Effector memory CD8-positive, alpha-beta T cell (primary cell): ENCODE measurements around the gene SNX9.
"Not testable (repeated sequence)": the region's sequence is repeated elsewhere in the genome, so short reads cannot be mapped to it uniquely, and the experiment has no call there.

Experiments used
- ATAC-seq: fragments of 150-1000 bp; cut with Tn5 transposase; replicated peaks from 2 replicates; pipeline ENCODE4 v1.10.0; 2021; ENCODE audit warnings: mild to moderate bottlenecking, moderate library complexity
- DNase-seq, 3 experiments: peaks; one replicate each; pipeline ENCODE4 v3.0.0; 2021
- H3K27ac Mint-ChIP-seq, 2 donors: one replicate each; pipeline ENCODE4 v1.8.0; 2022; ENCODE audit warnings: mild to moderate bottlenecking in 2 of 2, mixed read lengths in 2 of 2, moderate library complexity in 2 of 2
- H3K27me3 Mint-ChIP-seq, 2 donors: one replicate each; pipeline ENCODE4 v1.8.0; 2022; ENCODE audit warnings: mixed read lengths in 2 of 2
- H3K36me3 Mint-ChIP-seq: one replicate; pipeline ENCODE4 v1.8.0; 2022; ENCODE audit warnings: mild to moderate bottlenecking, moderate library complexity, mixed read lengths; ENCODE audit not compliant: insufficient read depth
- H3K4me1 Mint-ChIP-seq, 2 donors: one replicate each; pipeline ENCODE4 v1.8.0; 2022; ENCODE audit warnings: low read depth in 2 of 2, mixed read lengths in 2 of 2
- H3K4me3 Mint-ChIP-seq, 2 donors: one replicate each; pipeline ENCODE4 v1.8.0; 2022; ENCODE audit warnings: mild to moderate bottlenecking in 2 of 2, mixed read lengths in 2 of 2, moderate library complexity in 2 of 2
- H3K9me3 Mint-ChIP-seq, 2 donors: one replicate each; pipeline ENCODE4 v1.8.0; 2022; ENCODE audit warnings: mixed read lengths in 2 of 2

The SNX9 gene

DNA sequence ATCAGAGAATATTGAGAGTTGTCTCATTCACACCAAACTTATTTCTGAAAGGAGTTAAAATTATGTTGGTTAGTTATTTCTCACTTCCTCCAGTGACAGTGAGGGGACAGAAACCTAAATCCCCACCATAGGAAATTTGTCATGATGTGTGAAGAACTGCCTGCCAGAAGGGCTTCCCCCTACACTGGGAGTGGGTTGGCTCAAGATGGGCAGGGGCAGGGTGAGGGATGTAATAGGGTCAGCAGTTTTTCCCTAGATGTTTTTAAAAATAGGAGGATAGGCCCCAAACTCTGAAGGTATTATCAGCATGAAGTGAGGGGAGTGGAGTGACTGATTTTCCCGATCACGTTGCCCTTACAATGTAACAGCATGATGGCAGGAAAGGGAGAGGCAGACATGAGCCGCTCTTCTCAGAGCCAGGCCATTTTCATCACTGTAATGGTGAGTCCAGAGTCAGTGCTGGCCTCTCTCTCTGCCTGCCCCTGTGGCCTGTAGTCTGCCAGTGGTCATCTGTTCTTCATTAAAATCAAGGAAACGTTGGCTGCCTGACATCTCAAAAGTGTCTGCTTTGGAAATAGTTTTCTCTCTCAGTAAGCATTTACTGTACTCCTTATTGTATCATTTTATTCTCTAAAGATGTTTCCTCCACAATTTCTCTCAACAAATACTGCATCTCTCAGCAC is 98.8 kb downstream of the SNX9 start:
- Mint-ChIP-seq H3K36me3 (peaks cover 21% of the 10 kb centered on the region), H3K27me3 (no peaks in the 10 kb centered on the region), H3K4me3 (no peak overlapping the region), H3K4me1 (peaks cover 0 to 2% of the 10 kb centered on the region in 2 donors), H3K9me3 (no peaks in the 10 kb centered on the region), H3K27ac (peak overlapping the region in 1 of 2 donors; percentile 80)
- no peak for DNase-seq
- no peak for ATAC-seq

DNA sequence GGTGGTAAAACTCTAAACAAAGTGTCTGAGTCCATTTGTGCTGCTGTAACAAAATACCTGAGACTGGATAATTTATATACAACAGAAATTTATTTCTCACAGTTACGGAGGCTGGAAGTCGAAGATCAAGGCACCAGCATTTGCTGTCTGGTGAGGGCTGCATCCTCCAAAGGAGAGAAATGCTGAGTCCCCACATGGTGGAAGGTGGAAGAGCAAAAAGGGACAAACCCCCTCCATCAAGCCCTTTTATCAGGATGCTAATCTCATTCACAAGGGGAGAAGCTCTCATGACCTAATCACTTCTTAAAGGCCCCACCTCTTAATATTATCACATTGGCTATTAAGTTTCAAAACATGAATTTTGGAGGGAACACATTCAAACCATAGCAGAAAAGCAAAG is 102.7 kb downstream of the SNX9 start:
- no peak for ATAC-seq
- Mint-ChIP-seq H3K4me1 (no peaks in the 10 kb centered on the region), H3K27ac (no peak overlapping the region), H3K9me3 (no peaks in the 10 kb centered on the region), H3K27me3 (no peaks in the 10 kb centered on the region), H3K4me3 (no peak overlapping the region), H3K36me3 (peaks cover 33% of the 10 kb centered on the region)
- DNase-seq: no peak

DNA sequence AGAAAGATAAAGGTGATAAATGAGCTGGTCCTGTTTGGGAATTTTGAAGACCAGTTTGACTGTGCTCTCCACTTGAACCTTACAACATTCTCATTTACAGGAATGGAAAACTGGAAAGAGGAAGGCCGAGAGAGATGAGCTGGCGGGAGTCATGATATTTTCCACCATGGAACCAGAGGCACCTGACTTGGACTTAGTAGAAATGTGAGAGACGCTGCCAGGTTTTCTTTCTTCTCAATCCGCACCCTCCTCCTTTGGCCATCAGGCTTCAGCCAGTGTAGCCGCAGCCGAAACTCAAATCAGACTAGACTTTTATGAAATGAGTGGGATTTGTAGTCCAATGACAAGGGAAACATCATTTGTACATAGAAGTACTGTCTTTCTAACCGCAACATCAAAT is 104.0 kb downstream of the SNX9 start:
- no peaks in the 10 kb centered on the region for H3K4me1 Mint-ChIP-seq
- no peaks in the 10 kb centered on the region for H3K9me3 Mint-ChIP-seq
- H3K27ac Mint-ChIP-seq: no peak overlapping the region
- H3K36me3 Mint-ChIP-seq: peaks cover 38% of the 10 kb centered on the region
- H3K27me3 Mint-ChIP-seq: no peaks in the 10 kb centered on the region
- H3K4me3 Mint-ChIP-seq: no peak overlapping the region
- DNase-seq: no peak
- no peak for ATAC-seq

DNA sequence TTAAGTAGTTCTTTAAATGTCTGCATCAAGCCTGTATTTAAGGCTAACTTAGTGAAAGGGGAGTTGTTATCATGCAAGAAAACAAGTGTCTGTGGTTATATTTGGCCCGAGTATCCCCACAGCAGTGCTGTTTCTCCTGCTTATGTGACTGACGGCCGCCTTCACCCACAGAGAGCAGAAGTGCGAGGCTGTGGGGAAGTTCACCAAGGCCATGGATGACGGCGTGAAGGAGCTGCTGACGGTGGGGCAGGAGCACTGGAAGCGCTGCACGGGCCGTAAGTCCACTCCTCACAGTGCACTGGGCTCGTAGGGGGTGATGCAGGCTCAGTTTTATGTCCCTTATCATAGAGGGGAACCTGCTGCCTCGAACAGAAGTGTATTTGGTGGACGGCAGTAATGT is 105.4 kb downstream of the SNX9 start:
- no peaks in the 10 kb centered on the region for H3K4me1 Mint-ChIP-seq
- no peaks in the 10 kb centered on the region for H3K27me3 Mint-ChIP-seq
- no peak overlapping the region for H3K4me3 Mint-ChIP-seq
- DNase-seq (no peak), ATAC-seq (no peak)
- peaks cover 44% of the 10 kb centered on the region for H3K36me3 Mint-ChIP-seq
- no peak overlapping the region for H3K27ac Mint-ChIP-seq
- H3K9me3 Mint-ChIP-seq: no peaks in the 10 kb centered on the region

DNA sequence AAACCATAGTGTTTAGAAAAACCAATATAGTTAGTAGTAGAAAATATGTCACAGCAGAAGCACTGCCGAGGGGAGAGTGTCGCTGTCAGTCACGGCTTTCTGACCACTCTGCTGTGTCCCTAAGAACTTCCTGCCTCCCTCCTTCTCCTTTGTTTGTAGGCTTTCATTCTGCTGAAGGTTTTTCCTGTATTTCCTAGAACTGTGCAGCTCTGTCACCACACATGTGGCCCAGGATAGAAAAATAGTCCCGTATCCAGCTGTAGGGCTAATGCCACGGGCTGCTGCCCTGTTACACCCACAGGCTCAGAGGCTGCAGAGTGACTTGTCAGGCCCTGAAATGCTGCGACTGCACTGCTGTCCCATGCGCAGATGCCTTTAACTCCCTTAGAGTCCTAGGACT is 106.0 kb downstream of the SNX9 start:
- H3K27ac Mint-ChIP-seq: peak overlapping the region in 1 of 2 donors; percentile 41
- no peak for ATAC-seq

DNA sequence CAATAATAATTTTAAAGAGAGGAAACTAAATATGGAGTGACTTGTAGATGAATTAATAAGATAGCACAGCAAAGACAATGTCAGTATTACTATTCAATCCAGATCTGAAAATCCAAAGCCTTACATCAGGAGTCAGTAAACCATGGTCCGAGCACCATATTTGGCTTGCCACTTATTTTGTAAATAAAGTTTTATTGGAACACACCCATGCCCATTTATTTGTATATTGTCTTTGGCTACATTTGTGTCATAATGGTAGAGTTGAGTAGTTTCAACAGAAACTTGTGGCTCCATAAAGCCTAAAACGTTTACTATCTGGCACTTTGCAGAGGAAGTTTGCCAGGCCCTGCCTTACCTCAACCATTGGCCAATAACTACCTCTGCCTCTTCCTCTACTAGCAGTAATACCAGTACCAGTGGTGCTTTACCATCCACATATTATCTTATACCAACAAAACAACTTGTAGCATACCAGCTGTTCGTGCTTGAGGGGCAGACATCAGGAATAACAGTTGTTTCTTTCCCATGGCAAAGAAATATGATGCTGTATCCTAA is 106.8 kb downstream of the SNX9 start:
- H3K27ac Mint-ChIP-seq: no peak overlapping the region
- DNase-seq: no peak
- ATAC-seq: no peak

More for the DNA sequence above, 106.0 kb downstream of the SNX9 start:
- DNase-seq: no peak
- no peaks in the 10 kb centered on the region for H3K27me3 Mint-ChIP-seq
- no peaks in the 10 kb centered on the region for H3K4me1 Mint-ChIP-seq
- no peak overlapping the region for H3K4me3 Mint-ChIP-seq
- H3K36me3 Mint-ChIP-seq: peaks cover 44% of the 10 kb centered on the region
- H3K9me3 Mint-ChIP-seq: no peaks in the 10 kb centered on the region

DNA sequence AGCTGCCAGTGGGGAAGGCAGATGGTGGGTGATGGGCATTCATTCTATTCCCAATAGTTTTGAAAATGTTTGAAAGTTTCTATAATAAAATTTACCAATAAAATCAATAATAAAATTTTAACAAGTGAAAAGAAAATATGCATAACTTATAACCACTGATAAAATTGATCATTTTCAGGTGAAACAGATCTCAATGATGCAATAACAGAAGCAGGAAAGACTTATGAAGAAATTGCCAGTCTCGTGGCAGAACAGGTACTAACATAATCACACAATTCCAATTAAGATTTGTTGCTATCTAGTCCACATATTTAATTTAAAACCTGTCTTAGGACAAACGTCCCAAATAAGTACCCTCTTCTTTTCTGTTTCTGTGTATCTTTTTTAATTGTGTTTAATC is 112.7 kb downstream of the SNX9 start:
- Mint-ChIP-seq H3K27me3 (no peaks in the 10 kb centered on the region), H3K4me1 (no peaks in the 10 kb centered on the region), H3K27ac (no peak overlapping the region), H3K9me3 (no peaks in the 10 kb centered on the region), H3K36me3 (peaks cover 38% of the 10 kb centered on the region), H3K4me3 (no peak overlapping the region)
- no peak for ATAC-seq
- no peak for DNase-seq

More for the DNA sequence above, 106.8 kb downstream of the SNX9 start:
- no peak overlapping the region for H3K4me3 Mint-ChIP-seq
- peaks cover 39% of the 10 kb centered on the region for H3K36me3 Mint-ChIP-seq
- H3K4me1 Mint-ChIP-seq: no peaks in the 10 kb centered on the region
- H3K27me3 Mint-ChIP-seq: no peaks in the 10 kb centered on the region
- H3K9me3 Mint-ChIP-seq: no peaks in the 10 kb centered on the region

DNA sequence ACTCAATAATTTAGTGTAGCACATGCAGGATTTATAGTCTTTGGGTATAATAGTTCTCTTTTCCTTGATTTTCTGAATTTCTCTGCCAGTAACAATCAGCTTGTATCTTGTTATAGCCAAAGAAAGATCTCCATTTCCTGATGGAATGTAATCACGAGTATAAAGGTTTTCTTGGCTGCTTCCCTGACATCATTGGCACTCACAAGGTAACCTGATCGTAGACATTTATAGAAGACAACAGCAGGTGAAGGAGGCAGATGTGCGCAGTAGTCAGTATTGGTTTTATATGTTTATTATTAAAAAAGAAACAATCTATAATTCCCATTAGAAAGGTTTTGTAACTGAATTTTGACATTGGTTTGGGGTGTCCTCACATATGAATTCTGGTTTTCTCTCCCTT is 114.3 kb downstream of the SNX9 start:
- Mint-ChIP-seq H3K4me3 (no peak overlapping the region), H3K4me1 (no peaks in the 10 kb centered on the region), H3K27me3 (no peaks in the 10 kb centered on the region), H3K9me3 (no peaks in the 10 kb centered on the region), H3K36me3 (peaks cover 40% of the 10 kb centered on the region), H3K27ac (no peak overlapping the region)
- ATAC-seq (no peak), DNase-seq (no peak)

DNA sequence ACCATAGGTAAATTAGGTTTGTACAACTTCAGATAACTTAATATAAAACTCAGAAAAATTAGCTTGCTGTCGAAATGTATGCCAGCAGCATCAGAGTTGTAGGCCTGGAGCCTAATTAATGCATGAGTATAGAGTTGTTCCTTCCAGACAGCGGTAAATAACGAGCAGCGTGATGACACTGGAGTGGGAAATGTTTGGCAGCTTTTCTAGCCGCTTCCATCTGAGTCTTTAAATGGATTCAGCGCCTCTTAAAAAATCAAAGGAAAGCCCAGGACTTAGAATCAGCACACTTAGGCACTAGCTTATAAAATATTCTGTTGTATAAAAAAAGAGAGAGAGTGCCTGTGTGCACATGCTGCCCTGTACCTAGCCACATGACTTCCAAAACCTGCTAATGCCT is 114.9 kb downstream of the SNX9 start:
- no peaks in the 10 kb centered on the region for H3K4me1 Mint-ChIP-seq
- no peaks in the 10 kb centered on the region for H3K9me3 Mint-ChIP-seq
- no peaks in the 10 kb centered on the region for H3K27me3 Mint-ChIP-seq
- no peak for ATAC-seq
- H3K36me3 Mint-ChIP-seq: peaks cover 39% of the 10 kb centered on the region
- no peak overlapping the region for H3K4me3 Mint-ChIP-seq
- DNase-seq: no peak
- H3K27ac Mint-ChIP-seq: no peak overlapping the region

DNA sequence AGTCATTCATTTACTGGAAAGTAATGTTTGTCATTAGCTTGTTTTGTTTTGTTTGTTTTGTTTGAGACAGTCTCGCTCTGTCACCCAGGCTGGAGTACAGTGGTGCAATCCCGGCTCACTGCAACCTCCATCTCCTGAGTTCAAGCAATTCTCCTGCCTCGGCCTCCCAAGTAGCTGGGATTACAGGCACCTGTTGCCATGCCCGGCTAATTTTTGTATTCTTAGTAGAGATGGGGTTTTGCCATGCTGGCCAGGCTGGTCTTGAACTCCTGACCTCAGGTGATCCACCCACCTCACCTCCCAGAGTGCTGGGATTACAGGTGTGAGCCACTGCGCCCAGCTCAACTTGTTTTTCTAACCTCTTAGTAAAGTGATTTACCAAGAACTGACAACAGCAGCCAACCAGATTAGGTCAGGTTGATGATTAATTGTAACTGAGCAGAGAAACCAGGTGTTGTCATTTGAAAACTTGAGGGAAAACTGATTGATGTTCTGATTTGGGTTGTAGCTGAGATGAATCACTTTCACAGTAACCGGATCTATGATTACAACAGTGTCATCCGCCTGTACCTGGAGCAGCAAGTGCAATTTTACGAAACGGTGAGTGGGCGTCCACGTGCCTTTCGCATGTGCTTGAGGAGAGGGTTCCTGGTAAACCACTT is 117.5 kb downstream of the SNX9 start:
- peaks cover 40% of the 10 kb centered on the region for H3K36me3 Mint-ChIP-seq
- not testable (repeated sequence) for ATAC-seq, DNase-seq, H3K9me3 Mint-ChIP-seq, H3K27ac Mint-ChIP-seq, H3K4me3 Mint-ChIP-seq, H3K27me3 Mint-ChIP-seq, H3K4me1 Mint-ChIP-seq

DNA sequence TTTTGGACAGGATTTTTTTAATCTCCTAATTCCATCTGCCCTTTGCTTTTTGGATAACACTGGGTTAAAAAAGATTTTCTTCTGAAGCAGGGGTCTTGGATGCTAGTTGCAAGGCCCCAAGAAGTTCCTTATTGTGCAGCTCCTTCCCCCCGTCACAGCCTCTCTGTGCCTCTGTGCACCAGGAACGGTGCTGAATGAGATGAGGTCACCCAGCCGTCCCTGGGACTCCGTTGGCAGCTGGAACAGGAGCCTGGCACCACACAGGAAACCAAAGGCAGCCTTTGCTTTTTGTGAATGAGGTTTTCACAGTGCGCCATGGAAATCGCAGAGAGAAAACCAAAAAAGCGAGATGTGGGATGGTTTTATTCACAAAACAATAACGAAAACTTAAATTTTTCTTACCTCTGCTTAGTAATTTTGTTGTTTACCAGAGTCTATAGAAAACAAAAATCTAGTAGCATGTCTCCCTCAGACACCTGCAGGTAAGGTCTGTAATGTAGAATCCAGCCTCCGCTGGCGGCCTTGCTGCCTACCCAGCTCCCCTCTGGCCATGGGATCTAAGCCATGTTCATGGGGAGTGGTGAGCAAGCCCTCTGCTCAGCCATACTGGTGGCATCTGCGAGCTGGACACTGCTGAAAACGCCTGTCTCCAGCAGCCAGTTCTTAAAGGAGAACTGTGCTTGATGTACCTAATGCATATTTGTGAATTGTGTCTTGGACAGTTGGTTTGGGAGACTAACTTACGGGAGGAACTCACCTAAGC is 118.2 kb downstream of the SNX9 start:
- no peak for ATAC-seq
- Mint-ChIP-seq H3K4me3 (no peak overlapping the region), H3K4me1 (no peaks in the 10 kb centered on the region), H3K9me3 (no peaks in the 10 kb centered on the region), H3K36me3 (peaks cover 41% of the 10 kb centered on the region), H3K27me3 (no peaks in the 10 kb centered on the region), H3K27ac (no peak overlapping the region)
- no peak for DNase-seq

DNA sequence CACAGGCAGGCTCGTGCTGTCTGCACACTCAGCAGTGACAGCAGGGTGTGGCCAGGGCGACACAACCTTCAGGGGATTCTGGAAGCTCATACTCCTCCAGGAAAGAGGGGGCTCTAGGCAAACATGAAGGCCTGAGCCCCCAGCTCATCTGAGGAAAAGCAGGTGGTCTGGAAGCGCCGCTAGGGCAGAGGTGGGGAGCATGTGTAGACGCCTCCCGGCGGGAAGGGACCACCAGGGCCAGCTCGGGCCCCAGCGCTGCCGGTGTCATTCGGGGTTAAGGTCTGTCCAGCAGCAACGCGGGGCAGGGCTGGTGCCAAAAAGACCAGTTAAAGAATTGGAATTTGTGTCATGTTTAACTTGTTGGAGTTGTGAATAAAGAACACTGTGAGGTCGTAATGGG is 119.3 kb downstream of the SNX9 start:
- Mint-ChIP-seq H3K4me3 (no peak overlapping the region), H3K4me1 (no peaks in the 10 kb centered on the region), H3K27me3 (peaks cover 0 to 5% of the 10 kb centered on the region in 2 donors), H3K27ac (no peak overlapping the region), H3K9me3 (no peaks in the 10 kb centered on the region), H3K36me3 (peaks cover 41% of the 10 kb centered on the region)
- DNase-seq: no peak
- no peak for ATAC-seq

DNA sequence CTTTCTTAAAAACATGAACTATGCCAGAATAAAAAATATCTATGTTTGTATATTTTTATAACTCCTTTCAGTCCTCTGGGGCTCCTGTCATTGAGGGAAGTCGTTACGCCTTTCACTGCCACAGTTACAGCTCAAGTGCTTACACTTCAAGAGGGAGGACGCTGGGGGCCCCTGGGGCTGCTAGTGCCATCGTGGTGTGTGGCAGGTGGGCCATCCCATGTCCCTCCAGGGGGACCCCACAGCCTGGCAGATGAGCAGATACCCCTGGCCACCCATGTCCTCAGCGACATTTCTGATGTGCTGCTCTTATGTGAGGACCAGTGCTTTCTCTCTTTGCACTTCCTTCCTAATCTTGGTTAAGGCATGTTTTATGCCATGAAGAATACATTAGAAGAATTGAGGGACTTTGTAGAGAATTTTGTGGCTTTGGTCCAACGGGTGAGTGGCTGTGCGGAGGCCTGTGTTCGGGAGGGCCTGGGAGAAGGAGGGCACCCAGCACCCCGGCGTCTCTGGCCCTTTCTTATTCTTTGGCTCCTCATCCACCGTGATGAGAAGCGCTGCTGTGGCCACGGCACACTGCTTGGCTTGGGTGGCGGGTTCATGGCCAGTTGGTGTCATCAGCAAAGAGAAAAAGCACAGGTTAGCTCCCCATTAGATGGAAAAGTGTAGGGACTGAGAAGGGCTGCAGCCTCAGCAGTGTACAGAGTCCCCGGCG is 120.4 kb downstream of the SNX9 start:
- Mint-ChIP-seq H3K9me3 (no peaks in the 10 kb centered on the region), H3K27me3 (peaks cover 0 to 5% of the 10 kb centered on the region in 2 donors), H3K27ac (no peak overlapping the region), H3K4me1 (no peaks in the 10 kb centered on the region), H3K4me3 (no peak overlapping the region), H3K36me3 (peaks cover 40% of the 10 kb centered on the region)
- DNase-seq (no peak), ATAC-seq (no peak)
